ENCODE measurements around the gene MSMP. TPM values are rescaled to one million over a fixed set of nuclear protein-coding genes. Genes with fewer than 3 reads are reported as not detected.
A peak's percentile ranks its signal among the peaks of the same experiment; 100 is the strongest.

Gene MSMP
- total and polyA plus RNA-seq, 2 donors (not counting 3 experiments of a cell fraction or from before 2014, with no cell fraction given) = 18.8 to 29.0 TPM

- Histone ChIP-seq H3K9me1 (replicated peaks; ENCODE audit: control insufficient read depth, extremely low read depth, insufficient read depth, low read length) (no peaks in the 10 kb centered on the region), H3K36me3 (ENCODE audit: control insufficient read depth in 2 of 2, extremely low read depth in 1 of 2, insufficient read depth in 2 of 2, low read length in 2 of 2) (peaks cover 57 to 81% of the 10 kb centered on the region in 2 experiments), H3K27ac (ENCODE audit: insufficient read depth, low read depth, low read length) (no peak overlapping the region), H3K4me1 (ENCODE audit: control insufficient read depth, extremely low read depth, insufficient read depth, low read length) (no peaks in the 10 kb centered on the region), H3K4me2 (ENCODE audit: insufficient read depth, low read length) (no peak overlapping the region), H3K9ac (replicated peaks; ENCODE audit: extremely low read depth, insufficient read depth, low read length) (no peak overlapping the region), H3K79me2 (ENCODE audit: control insufficient read depth, insufficient read depth, low read length) (no peaks in the 10 kb centered on the region), H3K9me3 (replicated peaks; ENCODE audit: control insufficient read depth, insufficient read depth, low read length) (no peaks in the 10 kb centered on the region), H2AFZ (ENCODE audit: low read depth, low read length) (no peak overlapping the region), H3K4me3 (replicated peaks in 1 of 3; ENCODE audit: insufficient read depth in 1 of 3, low read depth in 1 of 3, low read length in 3 of 3) (no peak overlapping the region), H3K27me3 (ENCODE audit: control insufficient read depth in 2 of 2, insufficient read depth in 2 of 2, low read length in 2 of 2) (no peaks in the 10 kb centered on the region), H4K20me1 (replicated peaks; ENCODE audit: control insufficient read depth, extremely low read depth, insufficient read depth, low read length) (no peaks in the 10 kb centered on the region)
- TSS peak; percentile 65 for BruUV-seq (replicated peaks)
- ChIA-PET POLR2A (no interaction called here), CTCF (interaction anchor here (2.3 kb wide), 1 partner anchor 9 kb away, joined by 17 read pairs; no protein-coding TSS in a partner anchor)
- intact Hi-C loops (cut with micrococcal nuclease) = no loop called here
- dilution Hi-C loops (cut with MboI; ENCODE audit: extremely low pct_ligation_motif_present, low sequenced_read_pairs) = no loop called here
- DNase-seq (ENCODE audit: low read depth, low spot score) (no peak), FAIRE-seq (no peak)
- TF ChIP-seq FOS (IDR thresholded peaks at IDR 0.05; ENCODE audit: borderline replicate concordance, insufficient read depth, low read length) (no peak), JUN (IDR thresholded peaks at IDR 0.05; ENCODE audit: borderline replicate concordance, insufficient read depth, insufficient read length, low read depth) (no peak), MYC (IDR thresholded peaks at IDR 0.05; ENCODE audit: low read depth, low read length) (no peak), GATA2 (IDR thresholded peaks at IDR 0.05; ENCODE audit: insufficient read depth, insufficient read length, low read depth, low read length) (no peak), POLR2AphosphoS5 (IDR thresholded peaks at IDR 0.05; ENCODE audit: insufficient read depth, low read depth, low read length) (no peak), CTCF (IDR thresholded peaks at IDR 0.05; ENCODE audit: extremely low read depth in 1 of 2, insufficient read depth in 1 of 2, low read depth in 1 of 2, low read length in 2 of 2) (no peak), EZH2 (IDR thresholded peaks at IDR 0.05; ENCODE audit: borderline replicate concordance, low read depth, low read length, severe bottlenecking) (no peak), POLR2A (IDR thresholded peaks at IDR 0.05; ENCODE audit: low read depth, low read length) (no peak), MAX (IDR thresholded peaks at IDR 0.05; ENCODE audit: insufficient read depth, insufficient read length) (no peak)
Measured at GRCh38 chr9:35705836-35706430, 48.1 kb downstream of the MSMP start.
